Breast epithelium (tissue), 3 donors: ENCODE results near the gene MRGPRD.

Source experiments
- CTCF ChIP-seq, 3 donors: fragments of 450-650 bp; IDR thresholded peaks; one replicate each; pipeline ENCODE4 v1.5.1; 2016 to 2017; ENCODE audit warnings: antibody characterized with exemption in 3 of 3, mild to moderate bottlenecking in 3 of 3, moderate library complexity in 3 of 3
- POLR2A ChIP-seq: fragments of 450-650 bp; IDR thresholded peaks from one replicate; pipeline ENCODE4 v1.6.1; 2016; ENCODE audit warnings: antibody characterized with exemption, mild to moderate bottlenecking, moderate library complexity

- TF ChIP-seq CTCF (IDR thresholded peaks at IDR 0.05) (no peak), POLR2A (no peak)
These were observed 4.2 kb downstream of the MRGPRD start for GRCh38 chr11:68976563-68976962.
